GM12878 (cell line): ENCODE data around the gene ATF7IP. TPM values are rescaled to one million over a fixed set of nuclear protein-coding genes. Genes with fewer than 3 reads are reported as not detected.
A peak's percentile ranks its signal among the peaks of the same experiment; 100 is the strongest.

Experiments
- ASH2L ChIP-seq: fragments of 300-600, 200-600 bp; sonication (generic); IDR thresholded peaks from 2 replicates; pipeline ENCODE4 v1.6.1; 2017; ENCODE audit warnings: low read depth, mild to moderate bottlenecking, borderline replicate concordance
- CBX3 ChIP-seq: fragments of 200-600 bp; sonication (generic); IDR thresholded peaks from 2 replicates; pipeline ENCODE4 v1.6.1; 2016; ENCODE audit warnings: low read depth, borderline replicate concordance
- IKZF1 ChIP-seq: fragments of 450-650 bp; conservative IDR thresholded peaks from 2 replicates; pipeline ENCODE4 v1.6.1; 2017; ENCODE audit warnings: antibody characterized with exemption, mild to moderate bottlenecking
- MXI1 ChIP-seq: fragments of 150-350 bp; IDR thresholded peaks from 2 replicates; pipeline ENCODE4 v1.6.1; 2011; ENCODE audit warnings: low read depth, mild to moderate bottlenecking, inconsistent platforms, low read length, improper control_type of control experiment
- MYC ChIP-seq: IDR thresholded peaks from 2 replicates; pipeline ENCODE4 v1.6.1; 2011; ENCODE audit warnings: mild to moderate bottlenecking, low read length, moderate library complexity, inconsistent platforms; ENCODE audit not compliant: insufficient read depth, insufficient replicate concordance, insufficient read length, severe bottlenecking
- RB1 ChIP-seq: fragments of 450-650 bp; formaldehyde crosslinking; IDR thresholded peaks from 2 replicates; pipeline ENCODE4 v1.6.1; 2017; ENCODE audit warnings: mild to moderate bottlenecking, borderline replicate concordance
- SMC3 ChIP-seq: IDR thresholded peaks from 2 replicates; pipeline ENCODE4 v1.6.1; 2011; ENCODE audit warnings: low read length, improper control_type of control experiment, borderline replicate concordance
- SREBF1 ChIP-seq: IDR thresholded peaks from 2 replicates; pipeline ENCODE4 v1.6.1; 2012; ENCODE audit warnings: mild to moderate bottlenecking, low read length
- SRF ChIP-seq, 2 experiments: IDR thresholded peaks; 2 replicates each; pipeline ENCODE4 v1.6.1; 2011; ENCODE audit warnings: low read depth in 2 of 2, low read length in 2 of 2, mild to moderate bottlenecking in 1 of 2, moderate library complexity in 1 of 2
- STAT3 ChIP-seq: IDR thresholded peaks from 2 replicates; pipeline ENCODE4 v1.6.1; 2011; ENCODE audit warnings: low read depth, low read length, improper control_type of control experiment
- ZNF274 ChIP-seq: IDR thresholded peaks from one replicate; pipeline ENCODE4 v1.8.0; 2011; ENCODE audit not compliant: insufficient read length, insufficient read depth
- ZNF384 ChIP-seq: IDR thresholded peaks from 2 replicates; pipeline ENCODE4 v1.6.1; 2012; ENCODE audit warnings: low read depth, mild to moderate bottlenecking, low read length, improper control_type of control experiment, borderline replicate concordance
- polyA plus RNA-seq, 11 experiments: library from polyadenylated mRNA; depleted of rRNA in 4 of 11; unstranded in 6 of 11; stranded (reverse) in 5 of 11; fragments of >200 nt; fragmentation: Nextera tagmentation in 4 of 11; fragmentation: Illumina TruSeq in 1 of 11; extraction: Ambion mirVana in 4 of 11; extraction: Trizol in 1 of 11; gene quantifications; 1 replicate in 1 of 11; 2 replicates in 10 of 11; pipeline versions ENCODE4 v1.2.1 to v1.2.3, GENCODE V29; 2011 to 2016; ENCODE audit warnings: inconsistent platforms in 2 of 11, missing spikeins in 2 of 11, low read depth in 1 of 11
- total RNA-seq, 4 experiments: library from RNA; depleted of rRNA in 3 of 4; stranded (reverse); fragments of >200 nt in 3 of 4; fragmentation: Illumina TruSeq in 1 of 4; extraction: Trizol in 1 of 4; gene quantifications; 2 replicates each; pipeline versions ENCODE4 v1.2.1 to v1.2.3, GENCODE V29; 2013 to 2021
- TF ChIP-seq, protein P1 (sequence below): IDR thresholded peaks from 2 replicates; pipeline ENCODE4 v1.6.1; 2012; ENCODE audit warnings: low read depth, low read length, improper control_type of control experiment
- TF ChIP-seq, protein P2 (sequence below): fragments of 450-650 bp; formaldehyde crosslinking; IDR thresholded peaks from 2 replicates; pipeline ENCODE4 v1.5.0; 2022; ENCODE audit warnings: mild to moderate bottlenecking, missing genetic modification characterization
- TF ChIP-seq, protein P3 (sequence below): fragments of 450-650 bp; IDR thresholded peaks from 2 replicates; pipeline ENCODE4 v1.6.1; 2017; ENCODE audit warnings: mild to moderate bottlenecking, moderate library complexity
- TF ChIP-seq, protein P4 (sequence below): fragments of 450-650 bp; IDR thresholded peaks from 2 replicates; pipeline ENCODE4 v1.6.1; 2017; ENCODE audit warnings: borderline replicate concordance
- TF ChIP-seq, protein P5 (sequence below): fragments of 450-650 bp; IDR thresholded peaks from 2 replicates; pipeline ENCODE4 v1.6.1; 2016; ENCODE audit warnings: mild to moderate bottlenecking

ATF7IP gene
- total and polyA plus RNA-seq, 10 of the 15 experiments (the other 5 are each of a cell fraction or from before 2014, with no cell fraction given): 6.2 to 66.6 (median 29.3) TPM

DNA sequence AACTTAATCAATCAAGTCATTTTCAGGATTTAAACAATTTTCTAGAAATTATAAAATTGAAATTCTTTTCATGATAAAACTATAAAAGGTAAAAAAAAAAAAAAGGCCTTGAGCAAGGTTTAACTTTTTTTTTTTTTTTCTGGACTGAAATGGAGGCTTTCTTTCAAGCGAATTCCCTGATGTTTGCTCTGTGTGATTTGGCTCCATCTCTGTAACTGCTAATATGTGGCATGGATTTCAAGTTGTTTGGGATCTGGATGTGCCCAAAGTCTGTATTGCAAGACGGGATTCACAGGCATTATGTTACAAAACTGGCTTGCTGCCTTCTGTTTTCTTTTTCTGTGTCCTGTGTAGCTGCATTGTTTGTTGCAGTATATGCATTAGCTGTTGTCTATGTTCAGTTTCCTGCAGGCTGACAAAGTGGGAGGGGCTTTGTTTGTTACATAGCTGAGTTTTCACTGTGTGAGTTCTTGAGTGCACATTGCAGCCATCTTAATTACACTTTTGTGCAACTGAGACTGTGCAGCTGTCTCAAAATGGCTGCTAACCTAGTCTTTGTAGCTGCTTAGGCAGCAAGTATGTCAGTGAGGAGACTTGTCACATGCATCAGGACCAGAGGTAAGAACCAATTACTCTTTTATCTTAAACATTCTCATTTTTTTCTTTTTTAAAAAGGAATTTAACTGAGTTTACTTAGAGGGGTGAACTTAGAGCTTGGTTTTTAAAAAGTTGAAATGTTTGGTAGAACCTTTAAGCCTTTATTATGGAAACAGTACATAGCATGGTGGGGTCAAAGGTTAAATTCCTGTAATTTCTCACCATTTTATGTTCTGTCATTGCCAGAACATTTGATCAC lies 19.5 kb downstream of the ATF7IP start (continued):
- TF ChIP-seq, protein P1, sequence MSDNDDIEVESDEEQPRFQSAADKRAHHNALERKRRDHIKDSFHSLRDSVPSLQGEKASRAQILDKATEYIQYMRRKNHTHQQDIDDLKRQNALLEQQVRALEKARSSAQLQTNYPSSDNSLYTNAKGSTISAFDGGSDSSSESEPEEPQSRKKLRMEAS: no peak
- TF ChIP-seq, protein P2, sequence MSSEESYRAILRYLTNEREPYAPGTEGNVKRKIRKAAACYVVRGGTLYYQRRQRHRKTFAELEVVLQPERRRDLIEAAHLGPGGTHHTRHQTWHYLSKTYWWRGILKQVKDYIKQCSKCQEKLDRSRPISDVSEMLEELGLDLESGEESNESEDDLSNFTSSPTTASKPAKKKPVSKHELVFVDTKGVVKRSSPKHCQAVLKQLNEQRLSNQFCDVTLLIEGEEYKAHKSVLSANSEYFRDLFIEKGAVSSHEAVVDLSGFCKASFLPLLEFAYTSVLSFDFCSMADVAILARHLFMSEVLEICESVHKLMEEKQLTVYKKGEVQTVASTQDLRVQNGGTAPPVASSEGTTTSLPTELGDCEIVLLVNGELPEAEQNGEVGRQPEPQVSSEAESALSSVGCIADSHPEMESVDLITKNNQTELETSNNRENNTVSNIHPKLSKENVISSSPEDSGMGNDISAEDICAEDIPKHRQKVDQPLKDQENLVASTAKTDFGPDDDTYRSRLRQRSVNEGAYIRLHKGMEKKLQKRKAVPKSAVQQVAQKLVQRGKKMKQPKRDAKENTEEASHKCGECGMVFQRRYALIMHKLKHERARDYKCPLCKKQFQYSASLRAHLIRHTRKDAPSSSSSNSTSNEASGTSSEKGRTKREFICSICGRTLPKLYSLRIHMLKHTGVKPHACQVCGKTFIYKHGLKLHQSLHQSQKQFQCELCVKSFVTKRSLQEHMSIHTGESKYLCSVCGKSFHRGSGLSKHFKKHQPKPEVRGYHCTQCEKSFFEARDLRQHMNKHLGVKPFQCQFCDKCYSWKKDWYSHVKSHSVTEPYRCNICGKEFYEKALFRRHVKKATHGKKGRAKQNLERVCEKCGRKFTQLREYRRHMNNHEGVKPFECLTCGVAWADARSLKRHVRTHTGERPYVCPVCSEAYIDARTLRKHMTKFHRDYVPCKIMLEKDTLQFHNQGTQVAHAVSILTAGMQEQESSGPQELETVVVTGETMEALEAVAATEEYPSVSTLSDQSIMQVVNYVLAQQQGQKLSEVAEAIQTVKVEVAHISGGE (CRISPR knock-in tag): no peak
- TF ChIP-seq STAT3 (no peak), CBX3 (no peak), MXI1 (no peak), ZNF274 (no peak), SREBF1 (no peak), ZNF384 (peak; percentile 85; the same call in 1 of the 2 replicates), RB1 (no peak), SRF (IDR thresholded peaks at IDR 0.05; ENCODE audit: low read depth in 2 of 2, low read length in 2 of 2) (no peak), ASH2L (no peak), IKZF1 (peak; percentile 41; the same call in 1 of the 2 replicates), SMC3 (no peak), MYC (no peak)
- TF ChIP-seq, protein P3, sequence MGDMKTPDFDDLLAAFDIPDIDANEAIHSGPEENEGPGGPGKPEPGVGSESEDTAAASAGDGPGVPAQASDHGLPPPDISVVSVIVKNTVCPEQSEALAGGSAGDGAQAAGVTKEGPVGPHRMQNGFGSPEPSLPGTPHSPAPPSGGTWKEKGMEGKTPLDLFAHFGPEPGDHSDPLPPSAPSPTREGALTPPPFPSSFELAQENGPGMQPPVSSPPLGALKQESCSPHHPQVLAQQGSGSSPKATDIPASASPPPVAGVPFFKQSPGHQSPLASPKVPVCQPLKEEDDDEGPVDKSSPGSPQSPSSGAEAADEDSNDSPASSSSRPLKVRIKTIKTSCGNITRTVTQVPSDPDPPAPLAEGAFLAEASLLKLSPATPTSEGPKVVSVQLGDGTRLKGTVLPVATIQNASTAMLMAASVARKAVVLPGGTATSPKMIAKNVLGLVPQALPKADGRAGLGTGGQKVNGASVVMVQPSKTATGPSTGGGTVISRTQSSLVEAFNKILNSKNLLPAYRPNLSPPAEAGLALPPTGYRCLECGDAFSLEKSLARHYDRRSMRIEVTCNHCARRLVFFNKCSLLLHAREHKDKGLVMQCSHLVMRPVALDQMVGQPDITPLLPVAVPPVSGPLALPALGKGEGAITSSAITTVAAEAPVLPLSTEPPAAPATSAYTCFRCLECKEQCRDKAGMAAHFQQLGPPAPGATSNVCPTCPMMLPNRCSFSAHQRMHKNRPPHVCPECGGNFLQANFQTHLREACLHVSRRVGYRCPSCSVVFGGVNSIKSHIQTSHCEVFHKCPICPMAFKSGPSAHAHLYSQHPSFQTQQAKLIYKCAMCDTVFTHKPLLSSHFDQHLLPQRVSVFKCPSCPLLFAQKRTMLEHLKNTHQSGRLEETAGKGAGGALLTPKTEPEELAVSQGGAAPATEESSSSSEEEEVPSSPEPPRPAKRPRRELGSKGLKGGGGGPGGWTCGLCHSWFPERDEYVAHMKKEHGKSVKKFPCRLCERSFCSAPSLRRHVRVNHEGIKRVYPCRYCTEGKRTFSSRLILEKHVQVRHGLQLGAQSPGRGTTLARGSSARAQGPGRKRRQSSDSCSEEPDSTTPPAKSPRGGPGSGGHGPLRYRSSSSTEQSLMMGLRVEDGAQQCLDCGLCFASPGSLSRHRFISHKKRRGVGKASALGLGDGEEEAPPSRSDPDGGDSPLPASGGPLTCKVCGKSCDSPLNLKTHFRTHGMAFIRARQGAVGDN: peak; percentile 88
- TF ChIP-seq, protein P4, sequence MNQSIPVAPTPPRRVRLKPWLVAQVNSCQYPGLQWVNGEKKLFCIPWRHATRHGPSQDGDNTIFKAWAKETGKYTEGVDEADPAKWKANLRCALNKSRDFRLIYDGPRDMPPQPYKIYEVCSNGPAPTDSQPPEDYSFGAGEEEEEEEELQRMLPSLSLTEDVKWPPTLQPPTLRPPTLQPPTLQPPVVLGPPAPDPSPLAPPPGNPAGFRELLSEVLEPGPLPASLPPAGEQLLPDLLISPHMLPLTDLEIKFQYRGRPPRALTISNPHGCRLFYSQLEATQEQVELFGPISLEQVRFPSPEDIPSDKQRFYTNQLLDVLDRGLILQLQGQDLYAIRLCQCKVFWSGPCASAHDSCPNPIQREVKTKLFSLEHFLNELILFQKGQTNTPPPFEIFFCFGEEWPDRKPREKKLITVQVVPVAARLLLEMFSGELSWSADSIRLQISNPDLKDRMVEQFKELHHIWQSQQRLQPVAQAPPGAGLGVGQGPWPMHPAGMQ: no peak
- TF ChIP-seq, protein P5, sequence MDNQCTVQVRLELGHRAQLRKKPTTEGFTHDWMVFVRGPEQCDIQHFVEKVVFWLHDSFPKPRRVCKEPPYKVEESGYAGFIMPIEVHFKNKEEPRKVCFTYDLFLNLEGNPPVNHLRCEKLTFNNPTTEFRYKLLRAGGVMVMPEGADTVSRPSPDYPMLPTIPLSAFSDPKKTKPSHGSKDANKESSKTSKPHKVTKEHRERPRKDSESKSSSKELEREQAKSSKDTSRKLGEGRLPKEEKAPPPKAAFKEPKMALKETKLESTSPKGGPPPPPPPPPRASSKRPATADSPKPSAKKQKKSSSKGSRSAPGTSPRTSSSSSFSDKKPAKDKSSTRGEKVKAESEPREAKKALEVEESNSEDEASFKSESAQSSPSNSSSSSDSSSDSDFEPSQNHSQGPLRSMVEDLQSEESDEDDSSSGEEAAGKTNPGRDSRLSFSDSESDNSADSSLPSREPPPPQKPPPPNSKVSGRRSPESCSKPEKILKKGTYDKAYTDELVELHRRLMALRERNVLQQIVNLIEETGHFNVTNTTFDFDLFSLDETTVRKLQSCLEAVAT: peak; percentile 75
